Stimulated activated CD8-positive, alpha-beta memory T cell treated with anti-CD3 and anti-CD28 coated beads, Interleukin-4, amount 100 ng/mL, for 1 hour (primary cell): ENCODE measurements around the gene ADAMTS4.

Experiments
- DNase-seq, 2 donors: peaks; one replicate each; pipeline ENCODE4 v3.0.0-alpha.2; 2020; ENCODE audit warnings: low read depth in 2 of 2, low spot score in 1 of 2

The ADAMTS4 gene

GRCh38 chr1:161153682-161154337 lies 45.0 kb downstream of the ADAMTS4 start, which contains the start of gene UFC1:
UFC1 (plus strand) TSS chr1:161153978; CDS start chr1:161153998, 20 bp downstream.
- DNase-seq: peak; percentile 50 to 60

- DNase-seq: no peak
Measured at GRCh38 chr1:161153176-161153575, 45.7 kb downstream of the ADAMTS4 start.

DNA sequence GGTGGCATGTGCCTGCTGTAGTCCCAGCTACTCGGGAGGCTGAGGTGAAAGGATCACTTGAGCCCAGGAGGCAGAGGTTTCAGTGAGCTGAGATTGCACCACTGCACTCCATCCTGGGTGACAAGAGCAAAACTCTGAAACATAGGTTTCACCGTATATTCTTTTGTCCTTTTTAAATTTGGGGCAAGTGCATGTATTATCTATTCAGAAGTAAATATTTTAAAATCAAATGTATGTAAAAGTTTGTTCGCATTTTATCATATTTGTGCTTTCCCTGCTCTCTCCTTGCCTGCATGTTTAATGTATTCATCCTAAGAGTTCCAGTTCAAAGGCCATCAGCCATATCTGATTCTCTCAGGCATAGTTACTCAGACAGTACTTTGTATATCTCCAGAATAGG lies 53.0 kb downstream of the ADAMTS4 start:
- no peak for DNase-seq

- no peak for DNase-seq
Measured at GRCh38 chr1:161140755-161141400, 58.0 kb downstream of the ADAMTS4 start.

DNA sequence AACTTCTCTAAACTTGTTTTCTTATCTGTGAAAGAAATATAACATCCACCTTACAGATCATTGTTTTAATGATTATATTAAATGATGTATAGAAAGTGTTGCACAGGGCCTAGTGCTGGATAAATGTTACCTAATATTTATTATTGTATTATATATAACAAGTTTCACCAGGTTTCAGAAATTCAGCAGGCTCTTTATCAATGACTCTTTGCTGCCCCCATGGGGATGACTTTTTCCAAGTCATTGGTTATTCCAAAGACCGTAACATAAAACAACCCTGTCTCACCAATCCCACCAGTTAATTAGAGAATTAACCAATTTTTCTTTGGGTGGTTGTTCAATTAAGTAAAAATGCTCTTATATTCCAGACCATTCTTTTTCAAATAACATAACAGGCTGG lies 59.1 kb downstream of the ADAMTS4 start:
- no peak for DNase-seq

DNA sequence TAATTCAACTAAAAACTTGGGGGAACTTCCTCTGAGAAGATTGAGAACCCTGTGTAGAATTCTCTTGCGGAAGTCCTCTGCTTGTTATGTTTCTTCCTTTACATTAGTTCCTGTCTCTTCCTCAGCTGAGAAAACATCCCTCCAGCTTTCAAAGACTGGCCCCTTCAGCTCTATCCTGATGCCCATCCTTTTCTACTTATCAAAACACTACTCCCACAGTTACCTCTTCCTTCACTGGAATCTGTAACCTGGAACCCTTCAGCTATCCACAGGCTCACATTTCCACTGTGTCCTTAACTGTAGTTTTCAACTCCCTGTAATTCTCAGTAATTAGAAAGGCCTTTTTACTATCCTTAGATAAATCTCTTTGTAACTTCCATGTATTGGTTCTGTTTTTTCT lies 60.4 kb downstream of the ADAMTS4 start:
- no peak for DNase-seq

DNA sequence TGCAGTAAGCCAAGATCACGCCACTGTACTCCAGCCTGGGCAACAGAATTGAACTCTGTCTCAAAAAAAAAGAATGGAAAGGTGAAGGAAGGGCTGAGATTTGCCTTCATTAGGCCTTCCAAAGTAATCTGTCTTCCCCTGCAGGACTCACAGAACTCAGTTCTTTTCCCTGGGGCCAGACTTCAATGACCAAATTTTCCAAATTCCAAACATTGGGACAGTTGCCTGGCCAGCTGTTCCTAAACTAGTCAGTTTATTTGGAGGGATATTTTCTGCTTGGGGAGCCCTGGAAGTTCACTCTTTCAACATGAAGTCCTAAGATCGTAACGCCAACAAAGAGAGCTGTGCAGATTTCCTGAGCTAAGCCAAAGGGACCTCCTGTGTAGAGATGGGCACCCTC lies 61.0 kb downstream of the ADAMTS4 start:
- DNase-seq: no peak
